Stimulated activated CD8-positive, alpha-beta memory T cell treated with anti-CD3 and anti-CD28 coated beads, Interleukin-4, amount 100 ng/mL, for 1 hour (primary cell): ENCODE measurements around the gene EGFL7.

Experiments used
- DNase-seq, 2 donors: peaks; one replicate each; pipeline ENCODE4 v3.0.0-alpha.2; 2020; ENCODE audit warnings: low read depth in 2 of 2, low spot score in 1 of 2

Gene EGFL7

GRCh38 chr9:136643596-136644342, 18.9 kb upstream of the EGFL7 start:
- DNase-seq: no peak

GRCh38 chr9:136644343-136644592, 18.4 kb upstream of the EGFL7 start:
- DNase-seq: no peak

GRCh38 chr9:136644593-136645351, 17.9 kb upstream of the EGFL7 start:
- DNase-seq: peak; percentile 41 to 48

- no peak for DNase-seq
Measured at GRCh38 chr9:136645352-136645902, 17.3 kb upstream of the EGFL7 start.

GRCh38 chr9:136645903-136646754, 16.6 kb upstream of the EGFL7 start:
- no peak for DNase-seq

- DNase-seq: no peak
Measured at GRCh38 chr9:136646827-136647711, 15.6 kb upstream of the EGFL7 start.

- no peak for DNase-seq
Measured at GRCh38 chr9:136648751-136649150, 14.0 kb upstream of the EGFL7 start.

GRCh38 chr9:136650021-136650420, 12.7 kb upstream of the EGFL7 start:
- no peak for DNase-seq

- no peak for DNase-seq
Measured at GRCh38 chr9:136650648-136651047, 12.1 kb upstream of the EGFL7 start.

- DNase-seq: no peak
Measured at GRCh38 chr9:136651860-136652259, 10.9 kb upstream of the EGFL7 start.

- DNase-seq: no peak
Measured at GRCh38 chr9:136653323-136654079, 9.2 kb upstream of the EGFL7 start.

- DNase-seq: no peak
Measured at GRCh38 chr9:136654820-136655535, 7.7 kb upstream of the EGFL7 start.

GRCh38 chr9:136655536-136656182, 7.1 kb upstream of the EGFL7 start:
- no peak for DNase-seq

- no peak for DNase-seq
Measured at GRCh38 chr9:136656183-136656738, 6.5 kb upstream of the EGFL7 start.

- DNase-seq: no peak
Measured at GRCh38 chr9:136656795-136657611, 5.7 kb upstream of the EGFL7 start.

GRCh38 chr9:136657974-136658848, 4.5 kb upstream of the EGFL7 start:
- no peak for DNase-seq
